KOPT-K1 (cell line): ENCODE results near the gene MCF2L2.
A peak's percentile ranks its signal among the peaks of the same experiment; 100 is the strongest.
"Not testable (repeated sequence)": the region's sequence is repeated elsewhere in the genome, so short reads cannot be mapped to it uniquely, and the experiment has no call there.

Source experiments
- H3K27ac ChIP-seq: fragments of 200-600 bp; sonication (generic); 2 replicates; pipeline ENCODE4 v1.5.1; 2016; ENCODE audit warnings: antibody characterized with exemption, mild to moderate bottlenecking, low read depth, low read length; ENCODE audit not compliant: poor library complexity, severe bottlenecking
- H3K36me3 ChIP-seq: fragments of 200-600 bp; sonication (generic); 2 replicates; pipeline ENCODE4 v1.5.1; 2017; ENCODE audit warnings: antibody characterized with exemption, mild to moderate bottlenecking, low read length, moderate library complexity; ENCODE audit not compliant: insufficient read depth
- H3K9me3 ChIP-seq: fragments of 200-600 bp; sonication (generic); 2 replicates; pipeline ENCODE4 v1.5.1; 2017; ENCODE audit warnings: antibody characterized with exemption, low read length, mild to moderate bottlenecking; ENCODE audit not compliant: insufficient read depth, poor library complexity, severe bottlenecking

The MCF2L2 gene

DNA sequence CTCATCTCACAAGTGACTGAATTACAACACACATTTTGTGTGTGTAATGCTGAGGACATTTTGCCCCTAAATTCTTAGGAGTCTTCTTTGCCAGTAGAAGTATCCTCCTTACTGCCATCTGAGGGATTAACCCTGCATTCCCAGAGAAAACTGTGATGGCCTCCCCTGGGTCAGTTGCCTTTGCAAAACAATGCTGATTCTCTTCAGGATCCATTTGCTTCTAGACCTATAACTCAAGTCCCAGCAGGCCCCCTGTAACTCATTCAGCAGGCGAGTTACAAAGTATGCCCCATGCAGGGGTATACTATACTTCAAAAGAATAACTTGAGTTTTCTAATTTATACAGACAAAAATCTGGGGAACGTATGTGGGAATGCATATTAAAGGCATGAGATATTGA is 6.6 kb upstream of the MCF2L2 start:
- no peaks in the 10 kb centered on the region for H3K9me3 ChIP-seq
- no peak overlapping the region for H3K27ac ChIP-seq
- H3K36me3 ChIP-seq = no peaks in the 10 kb centered on the region

DNA sequence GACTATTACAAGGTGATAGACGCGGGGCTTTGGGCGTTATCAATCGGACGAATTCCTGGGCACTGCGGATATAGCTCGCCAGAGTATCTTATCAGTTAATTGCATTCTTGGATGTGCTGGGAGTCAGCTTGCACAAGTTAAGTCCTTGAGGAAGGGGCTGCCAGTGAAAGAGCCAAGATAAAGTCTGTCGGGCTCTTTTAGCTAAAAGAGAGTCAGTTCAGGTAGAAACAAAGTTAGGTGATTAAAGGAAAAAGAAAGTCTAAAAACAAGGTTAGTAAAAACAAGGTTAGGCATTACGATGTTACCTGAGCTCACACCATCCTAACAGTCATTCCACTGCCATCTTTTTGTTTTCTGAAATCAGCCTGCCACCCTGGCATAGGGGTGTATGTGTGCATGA is 6.1 kb upstream of the MCF2L2 start:
- Histone ChIP-seq H3K36me3 (no peaks in the 10 kb centered on the region), H3K9me3 (no peaks in the 10 kb centered on the region), H3K27ac (no peak overlapping the region)

DNA sequence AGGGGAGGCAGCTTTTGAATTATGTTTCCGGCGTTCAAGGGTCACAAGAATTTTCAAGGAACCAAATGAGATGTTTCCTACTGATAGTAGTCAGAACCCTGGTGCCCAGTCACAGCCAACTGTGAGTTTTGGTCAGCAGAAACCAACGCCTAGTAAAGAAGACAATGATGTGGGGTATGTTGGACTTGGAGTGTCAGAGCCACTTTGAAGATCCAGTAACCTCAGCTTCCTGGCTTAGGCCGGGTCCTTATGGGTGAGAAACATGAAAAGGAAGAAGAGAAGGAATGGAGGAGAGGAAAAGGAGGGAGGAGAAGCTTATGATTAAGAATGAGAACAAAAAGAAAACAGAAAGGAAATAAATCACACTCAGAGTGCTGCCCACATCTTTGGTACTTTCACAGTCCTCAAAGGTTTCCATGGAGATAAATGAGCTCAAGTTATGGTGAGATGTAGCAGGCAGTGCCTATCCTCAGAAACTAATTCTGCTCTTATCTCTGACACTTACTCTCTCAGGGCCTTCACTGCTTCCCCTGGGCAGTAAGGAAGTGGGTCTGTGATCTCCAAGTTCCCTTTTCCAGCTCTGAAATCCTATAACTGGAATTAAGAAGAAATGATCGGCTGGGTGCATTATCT is 2.0 kb upstream of the MCF2L2 start:
- no peaks in the 10 kb centered on the region for H3K9me3 ChIP-seq
- H3K36me3 ChIP-seq = no peaks in the 10 kb centered on the region
- no peak overlapping the region for H3K27ac ChIP-seq

DNA sequence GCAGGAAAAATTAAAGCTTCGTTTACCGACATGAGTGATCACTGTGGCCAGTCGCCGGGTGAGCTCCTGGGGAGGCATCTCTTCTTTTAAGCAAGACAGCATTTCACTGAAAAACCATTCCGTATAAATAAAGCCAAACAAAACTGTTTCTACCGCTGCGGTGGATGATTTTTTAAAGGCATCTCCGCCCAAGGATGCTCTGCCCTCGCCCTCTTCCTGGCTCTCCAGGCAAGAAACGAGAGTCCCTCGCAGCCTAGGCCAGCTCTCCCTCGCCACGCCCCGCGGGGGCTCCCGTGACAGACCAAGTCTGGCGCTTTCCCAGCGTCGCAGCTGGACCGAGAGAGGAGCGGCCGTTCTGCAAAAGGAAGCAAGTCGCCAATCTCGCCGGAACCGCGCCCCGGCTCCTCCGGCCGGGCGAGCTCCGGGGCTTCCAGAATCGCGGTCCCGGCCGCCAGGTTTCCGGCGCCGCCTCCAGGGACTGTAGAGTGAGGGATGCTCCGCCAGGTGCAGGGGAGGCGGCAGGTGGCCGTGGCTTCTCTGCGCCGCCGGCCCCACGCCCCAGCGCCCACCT is 458 bp downstream of the MCF2L2 start:
- H3K36me3 ChIP-seq = no peaks in the 10 kb centered on the region
- H3K9me3 ChIP-seq = no peaks in the 10 kb centered on the region
- peak overlapping the region; percentile 51 for H3K27ac ChIP-seq

DNA sequence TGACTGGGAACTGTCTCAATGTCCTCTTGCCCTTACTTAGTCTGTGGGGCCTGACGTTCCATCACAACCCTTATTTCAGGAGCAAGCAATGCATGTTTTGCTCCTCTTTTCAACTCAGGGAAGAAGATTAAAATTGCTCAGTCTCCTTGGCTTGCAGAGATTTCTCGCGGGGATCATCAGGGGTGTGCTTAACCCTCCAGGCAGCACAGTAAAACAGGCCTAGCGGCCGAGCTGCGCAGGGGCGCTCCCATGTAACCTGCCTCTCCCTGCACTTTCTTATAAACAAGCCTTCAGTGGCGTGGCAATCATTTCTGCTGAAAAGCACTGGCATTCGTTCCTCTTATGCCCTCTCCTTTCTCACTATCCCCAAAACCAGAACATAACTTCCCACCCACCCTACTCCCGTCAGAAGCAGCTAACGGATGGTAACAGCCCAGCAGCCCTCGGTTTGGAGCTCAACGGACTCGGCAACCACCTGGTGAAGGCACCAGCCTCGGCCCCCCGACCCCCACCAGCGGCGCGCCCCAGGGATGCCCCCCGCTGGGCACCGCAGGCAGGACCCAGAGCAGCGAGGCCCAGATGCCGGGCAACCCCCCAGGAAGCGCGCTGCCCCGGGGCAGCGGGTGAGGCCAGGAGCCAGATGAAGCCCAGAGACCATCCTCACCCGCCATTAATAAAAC is 1.1 kb downstream of the MCF2L2 start:
- H3K36me3 ChIP-seq = no peaks in the 10 kb centered on the region
- no peaks in the 10 kb centered on the region for H3K9me3 ChIP-seq
- no peak overlapping the region for H3K27ac ChIP-seq

DNA sequence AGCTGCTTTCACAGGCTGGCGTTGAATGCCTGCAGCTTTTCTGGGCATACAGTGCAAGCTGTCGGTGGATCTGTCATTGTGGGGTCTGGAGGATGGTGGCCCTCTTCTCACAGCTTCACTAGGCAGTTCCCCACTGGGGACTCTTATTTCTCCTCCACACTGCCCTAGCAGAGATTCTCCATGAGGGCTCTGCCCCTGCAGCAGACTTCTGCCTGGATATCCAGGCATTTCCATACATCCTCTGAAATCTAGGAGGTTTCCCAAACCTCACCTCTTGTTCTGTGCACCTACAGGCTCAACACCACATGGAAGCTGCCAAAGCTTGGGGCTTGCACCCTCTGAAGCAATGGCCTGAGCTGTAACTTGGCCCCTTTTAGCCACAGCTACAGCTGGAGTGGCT is 9.6 kb downstream of the MCF2L2 start:
- H3K27ac ChIP-seq = not testable (repeated sequence)
- H3K9me3 ChIP-seq = peaks cover 36% of the 10 kb centered on the region

DNA sequence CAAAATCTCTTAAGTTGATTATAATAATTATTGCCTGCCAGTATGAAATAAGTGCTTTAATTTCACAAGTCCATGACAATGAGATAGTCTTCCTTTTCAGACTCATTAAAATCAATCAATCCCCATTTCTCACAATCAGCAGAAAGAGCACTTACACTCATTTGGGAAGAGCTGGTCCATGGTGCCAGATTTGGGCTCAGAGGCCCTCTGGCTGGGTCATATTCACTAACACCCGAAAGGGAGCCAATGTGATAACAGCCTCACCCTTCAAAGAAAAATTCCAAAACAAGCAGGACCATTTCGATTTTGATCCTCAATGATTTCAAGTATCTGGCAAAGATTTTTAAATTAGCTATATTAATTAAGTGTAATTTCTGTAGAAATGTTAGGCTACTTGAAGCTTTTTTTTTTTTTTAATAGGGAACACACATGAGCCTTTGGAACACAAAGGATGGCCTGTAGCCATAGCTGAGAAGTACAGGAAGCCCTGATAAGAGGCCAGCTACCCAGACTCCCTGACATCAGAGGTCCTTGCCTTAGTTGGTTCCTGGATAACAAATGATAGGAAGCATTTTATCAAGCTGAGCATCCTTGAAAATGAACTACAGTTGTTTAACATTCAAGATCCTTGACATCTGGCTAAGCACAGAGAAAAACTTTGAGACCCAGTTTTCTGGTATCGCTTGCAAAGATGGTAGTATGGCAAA is 17.1 kb downstream of the MCF2L2 start:
- no peaks in the 10 kb centered on the region for H3K36me3 ChIP-seq
- H3K27ac ChIP-seq = no peak overlapping the region
- no peaks in the 10 kb centered on the region for H3K9me3 ChIP-seq

More for the DNA sequence above, 9.6 kb downstream of the MCF2L2 start:
- not testable (repeated sequence) for H3K36me3 ChIP-seq

DNA sequence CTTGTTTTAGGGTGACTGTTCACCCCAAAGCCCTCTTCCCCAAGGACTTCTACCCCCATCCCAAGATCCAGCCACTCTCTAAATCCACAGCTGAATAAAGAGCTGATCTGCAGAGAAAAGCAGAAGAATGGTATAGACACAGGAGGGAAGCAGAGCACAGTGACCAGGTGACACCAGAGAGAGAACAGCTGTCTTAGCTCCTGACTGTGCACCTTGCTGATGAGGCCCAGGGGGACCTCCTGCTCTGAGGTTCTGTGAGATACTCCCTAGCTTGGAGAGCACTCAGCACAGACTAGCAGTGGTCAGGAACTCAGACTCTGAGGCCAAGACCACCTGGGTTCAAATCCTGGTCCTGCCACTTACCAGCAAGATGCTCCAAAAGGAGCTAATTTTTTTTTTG is 17.7 kb downstream of the MCF2L2 start:
- Histone ChIP-seq H3K9me3 (no peaks in the 10 kb centered on the region), H3K27ac (no peak overlapping the region), H3K36me3 (no peaks in the 10 kb centered on the region)

DNA sequence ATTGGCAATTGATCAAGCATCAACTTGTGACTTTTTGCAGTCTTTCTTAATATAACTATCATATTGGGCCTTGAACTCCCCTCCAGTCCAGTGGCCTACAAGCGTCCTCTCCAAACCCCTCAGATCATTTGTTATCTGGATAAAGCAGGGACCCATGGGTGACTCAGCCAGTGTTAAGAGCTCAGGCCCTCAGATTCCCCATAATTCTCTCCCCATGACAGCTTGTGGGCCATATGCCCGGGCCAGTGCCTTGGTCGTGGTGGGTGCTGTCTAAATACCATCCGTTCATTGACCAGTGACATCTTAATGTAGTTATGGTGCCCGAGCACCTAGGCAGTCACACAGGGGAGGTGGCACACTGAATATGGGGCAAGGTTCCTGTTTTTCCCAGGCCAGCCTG is 18.1 kb downstream of the MCF2L2 start:
- H3K36me3 ChIP-seq = no peaks in the 10 kb centered on the region
- H3K9me3 ChIP-seq = no peaks in the 10 kb centered on the region
- H3K27ac ChIP-seq = no peak overlapping the region

DNA sequence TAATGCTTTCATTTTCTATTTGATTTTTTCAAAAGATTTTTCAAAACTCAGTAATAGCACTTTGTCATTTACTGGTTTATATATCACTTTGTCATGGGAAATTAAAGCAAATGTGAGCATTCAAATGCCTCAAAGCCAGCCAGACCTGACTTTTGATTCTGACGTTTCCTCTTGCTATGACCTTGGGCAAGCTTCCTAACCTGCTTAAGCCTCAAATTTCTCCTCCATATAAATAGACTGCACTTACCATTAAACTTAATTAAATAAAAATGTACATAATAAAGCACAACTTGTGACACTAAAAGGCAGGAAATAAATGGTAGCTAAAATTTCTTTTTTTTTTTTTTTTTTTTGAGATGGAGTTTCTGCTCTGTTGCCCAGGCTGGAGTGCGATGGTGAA is 19.2 kb downstream of the MCF2L2 start:
- no peaks in the 10 kb centered on the region for H3K9me3 ChIP-seq
- H3K27ac ChIP-seq = no peak overlapping the region
- H3K36me3 ChIP-seq = no peaks in the 10 kb centered on the region

DNA sequence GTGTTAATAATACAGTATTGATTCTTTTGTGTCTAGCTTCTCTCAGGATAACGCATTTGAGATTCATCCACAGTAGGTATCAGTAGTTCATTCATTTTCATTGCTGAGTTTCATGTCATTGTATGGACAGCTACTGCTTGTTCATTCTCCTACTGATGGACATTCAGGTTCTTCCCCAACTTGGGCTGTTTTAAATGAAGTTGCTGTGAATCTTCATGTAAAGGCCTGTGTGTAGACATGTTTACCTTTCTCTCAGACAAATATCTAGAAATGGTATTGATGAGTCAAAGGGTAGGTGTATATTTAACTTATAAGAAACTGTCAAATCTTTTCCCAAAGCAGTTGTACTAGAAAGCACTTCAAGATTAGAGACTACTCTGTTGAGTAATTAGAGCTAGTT is 26.7 kb downstream of the MCF2L2 start:
- Histone ChIP-seq H3K27ac (no peak overlapping the region), H3K36me3 (no peaks in the 10 kb centered on the region), H3K9me3 (no peaks in the 10 kb centered on the region)

DNA sequence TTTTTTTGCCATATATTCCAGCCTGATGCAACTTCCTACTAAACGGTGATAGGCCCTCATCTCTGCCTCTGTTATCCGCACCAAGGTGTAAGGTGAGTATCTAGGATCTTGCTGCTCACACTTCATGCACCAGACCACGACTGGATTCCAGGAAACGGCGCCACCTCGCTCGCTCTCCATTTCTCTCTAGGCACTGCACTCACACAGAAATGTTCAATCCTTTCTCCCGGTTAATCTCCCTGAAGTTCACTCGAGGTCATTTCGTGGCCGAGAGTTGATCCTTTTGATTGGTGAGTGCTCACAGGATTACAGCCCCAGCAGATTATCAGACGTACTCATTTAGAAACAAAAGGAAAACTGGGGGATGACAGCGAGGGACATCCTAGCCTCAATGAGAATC is 28.1 kb downstream of the MCF2L2 start:
- no peaks in the 10 kb centered on the region for H3K9me3 ChIP-seq
- no peak overlapping the region for H3K27ac ChIP-seq

DNA sequence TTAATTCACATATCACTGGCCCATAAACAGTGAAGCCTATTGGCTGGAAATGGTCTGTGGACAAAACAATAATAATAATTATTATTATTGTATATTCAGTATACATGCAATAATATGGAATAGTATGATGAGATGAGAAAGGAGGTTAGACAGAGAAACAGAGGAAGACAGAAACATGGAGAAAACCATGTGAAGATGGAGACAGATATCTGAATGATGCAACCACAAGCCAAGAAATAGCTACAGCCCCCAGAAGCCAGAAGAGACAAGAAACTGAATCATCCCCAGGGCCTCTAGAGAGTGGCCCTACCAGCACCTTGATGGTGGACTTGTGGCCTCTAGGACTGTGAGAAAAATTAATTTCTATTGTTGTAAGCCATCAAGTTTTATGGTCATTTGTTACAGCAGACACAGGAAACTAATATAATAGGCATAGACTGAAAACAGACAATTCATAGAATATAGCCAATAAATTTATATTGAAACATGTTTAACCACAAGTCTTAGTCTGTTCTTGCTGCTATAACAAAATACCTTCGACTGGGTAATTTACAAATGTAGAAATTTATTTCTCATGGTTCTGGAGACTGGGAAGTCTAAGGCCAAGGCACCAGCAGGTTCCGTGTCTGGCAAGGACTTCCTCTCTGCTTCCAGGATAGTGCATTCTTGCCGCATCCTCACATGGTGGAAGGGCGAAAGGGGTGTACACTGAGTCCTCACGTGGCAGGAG is 31.6 kb downstream of the MCF2L2 start:
- H3K36me3 ChIP-seq = no peaks in the 10 kb centered on the region
- no peak overlapping the region for H3K27ac ChIP-seq
- H3K9me3 ChIP-seq = no peaks in the 10 kb centered on the region

More for the DNA sequence above, 28.1 kb downstream of the MCF2L2 start:
- no peaks in the 10 kb centered on the region for H3K36me3 ChIP-seq

DNA sequence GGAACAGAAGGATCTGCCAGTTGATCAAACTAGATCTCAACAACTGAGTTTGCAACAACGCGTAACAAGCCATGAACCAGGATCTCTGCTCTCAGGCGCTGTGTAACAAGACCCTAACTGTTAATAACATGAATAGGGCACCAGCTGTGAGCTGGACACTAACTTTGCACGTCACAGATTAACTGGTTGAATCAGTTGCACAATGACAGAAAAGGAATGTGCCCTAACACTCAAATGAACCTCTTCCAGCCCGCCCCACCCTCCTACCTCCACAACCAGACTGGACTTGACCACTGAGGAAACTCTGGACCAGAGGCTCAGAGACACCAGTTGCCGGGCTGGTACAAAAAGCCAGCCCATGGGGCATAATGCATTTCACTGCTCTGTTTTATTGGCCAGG is 34.3 kb downstream of the MCF2L2 start:
- H3K9me3 ChIP-seq = no peaks in the 10 kb centered on the region
- H3K27ac ChIP-seq = no peak overlapping the region
- no peaks in the 10 kb centered on the region for H3K36me3 ChIP-seq

DNA sequence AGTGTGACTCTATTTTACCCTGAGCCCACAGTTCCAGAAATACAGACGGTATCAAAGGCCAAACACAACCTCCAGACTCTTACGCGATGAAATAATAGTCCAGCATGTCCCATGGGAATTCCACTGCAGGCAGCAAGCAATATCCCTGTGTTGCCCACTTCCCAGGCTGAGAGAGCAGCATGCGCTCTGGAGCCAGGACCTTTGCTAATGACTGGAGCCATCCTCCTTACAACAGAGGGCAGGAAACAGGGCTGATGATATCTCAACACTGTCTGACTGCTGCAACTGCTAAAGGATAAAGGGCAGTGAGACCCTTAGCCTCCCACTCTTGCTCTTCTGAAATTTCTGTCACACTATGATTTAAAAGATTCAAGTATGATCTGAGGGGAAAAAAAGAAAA is 34.8 kb downstream of the MCF2L2 start:
- Histone ChIP-seq H3K27ac (no peak overlapping the region), H3K9me3 (no peaks in the 10 kb centered on the region)

More for the DNA sequence above, 34.8 kb downstream of the MCF2L2 start:
- no peaks in the 10 kb centered on the region for H3K36me3 ChIP-seq
